ENCODE measurements around the gene FOSL1. TPM values are rescaled to one million over a fixed set of nuclear protein-coding genes. Genes with fewer than 3 reads are reported as not detected.
A peak's percentile ranks its signal among the peaks of the same experiment; 100 is the strongest.

FOSL1 gene
- total and polyA plus RNA-seq, 2 of the 13 experiments (the other 11 are each of a cell fraction or from before 2014, with no cell fraction given): 4.0 to 4.1 TPM

- TF ChIP-seq ARID3A (IDR thresholded peaks at IDR 0.05; ENCODE audit: low read depth, low read length) (no peak), RORA (CRISPR knock-in tag; IDR thresholded peaks at IDR 0.05) (no peak), BHLHE40 (IDR thresholded peaks at IDR 0.05; ENCODE audit: low read length) (peak; percentile 27; the same call in 1 of the 2 replicates), THAP7 (CRISPR knock-in tag; IDR thresholded peaks at IDR 0.05) (no peak), ZNF878 (CRISPR knock-in tag; IDR thresholded peaks at IDR 0.05) (no peak), ZBTB40 (IDR thresholded peaks at IDR 0.05) (no peak), ZBTB40 (CRISPR knock-in tag; IDR thresholded peaks at IDR 0.05) (no peak), ZNF101 (CRISPR knock-in tag; IDR thresholded peaks at IDR 0.05; ENCODE audit: borderline replicate concordance, low read depth) (no peak), EP300 (IDR thresholded peaks at IDR 0.05; ENCODE audit: low read depth in 2 of 2, low read length in 2 of 2) (0 out of 4 replicates have a peak, but pooled peaks of 1 of the 2 experiments have one; percentile 15), EP300 (CRISPR knock-in tag; IDR thresholded peaks at IDR 0.05; ENCODE audit: borderline replicate concordance) (peak; percentile 63; the same call in 1 of the 2 replicates), ZNF646 (CRISPR knock-in tag; IDR thresholded peaks at IDR 0.05) (peak; percentile 78)
These were observed 2.9 kb upstream of the FOSL1 start (continued) for GRCh38 chr11:65903068-65903481.
